ENCODE results near the gene GIGYF1. TPM values are rescaled to one million over a fixed set of nuclear protein-coding genes. Genes with fewer than 3 reads are reported as not detected.

GIGYF1 gene
- total and polyA plus RNA-seq, 2 of the 8 experiments (the other 6 are each of a cell fraction or from before 2014, with no cell fraction given) = 24.1 to 99.3 TPM

DNA sequence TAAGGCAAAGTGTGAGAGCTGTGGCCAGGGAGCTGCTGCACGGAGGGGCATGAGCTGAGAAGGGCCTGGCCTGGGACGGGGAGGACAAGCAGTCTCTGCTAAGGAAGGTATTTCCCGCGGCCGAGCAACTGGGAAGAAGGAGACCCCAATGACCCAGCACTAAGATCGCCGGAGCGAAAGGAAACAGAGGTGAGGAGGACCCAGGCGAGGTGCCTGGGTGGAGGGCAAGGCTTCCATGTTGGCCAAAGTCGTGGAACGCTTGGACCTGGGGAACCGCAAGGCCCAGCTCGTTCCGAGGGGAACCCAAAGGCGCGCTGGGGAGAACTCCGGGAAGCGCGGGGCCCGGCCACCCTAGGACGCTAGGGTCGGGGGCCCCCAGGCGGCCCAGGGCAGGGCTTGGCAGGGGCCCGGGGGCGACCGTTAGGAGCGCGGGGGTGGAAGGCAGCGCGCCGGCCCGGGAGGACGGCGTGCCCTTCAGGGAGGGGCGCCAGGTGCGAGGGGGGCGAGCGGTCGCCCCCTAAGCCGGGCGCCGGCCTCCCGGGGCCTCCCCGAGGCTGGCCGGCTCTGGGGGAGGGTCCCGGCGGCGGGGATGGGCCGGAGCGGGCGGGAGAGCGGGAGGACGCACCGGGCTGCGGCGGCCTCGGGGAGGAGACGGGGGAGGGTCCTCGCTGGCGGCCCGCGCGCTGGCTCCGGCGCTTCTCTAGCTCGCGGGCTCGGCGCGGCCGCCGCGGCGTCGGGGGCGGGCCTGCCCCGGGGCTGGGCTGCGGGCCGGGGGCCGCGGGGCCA lies 545 bp downstream of the GIGYF1 start:
- Histone ChIP-seq H3K79me1 (ENCODE audit: low read depth, low read length) (peaks cover 8% of the 10 kb centered on the region), H3K36me3 (ENCODE audit: control insufficient read depth in 2 of 4, insufficient read depth in 4 of 4, low read length in 3 of 4) (peaks cover 0 to 10% (median 3%) of the 10 kb centered on the region in 4 experiments; a peak in 7 of 8 replicates), H3K27me3 (replicated peaks in 1 of 4; ENCODE audit: control insufficient read depth in 3 of 4, extremely low read depth in 1 of 4, insufficient read depth in 3 of 4, low read length in 3 of 4) (no peaks in the 10 kb centered on the region), H4K20me1 (replicated peaks in 1 of 2; ENCODE audit: control insufficient read depth in 1 of 2, insufficient read depth in 2 of 2, low read length in 2 of 2) (peaks cover 26 to 32% of the 10 kb centered on the region in 2 experiments), H3K23me2 (ENCODE audit: low read depth, low read length) (peaks cover 15% of the 10 kb centered on the region), H4K5ac (ENCODE audit: insufficient read length, low read depth, low read length) (no peak overlapping the region), H3K18ac (ENCODE audit: extremely low read depth, low read length) (peak overlapping the region; percentile 87), H2AK5ac (ENCODE audit: low read depth, low read length) (no peak overlapping the region; the same call in 1 of the 2 replicates), H3K27ac (ENCODE audit: low read depth, low read length) (peak overlapping the region; percentile 85), H3K4me1 (replicated peaks in 1 of 4; ENCODE audit: control insufficient read depth in 3 of 4, insufficient read depth in 4 of 4, low read length in 3 of 4) (peaks cover 6 to 20% (median 12%) of the 10 kb centered on the region in 4 experiments), H3K4me3 (ENCODE audit: extremely low read depth in 1 of 4, insufficient read depth in 2 of 4, low read depth in 3 of 4, low read length in 4 of 4) (peak overlapping the region; percentile 82 to 95 (median 90)), H2BK5ac (ENCODE audit: low read depth, low read length) (peak overlapping the region; percentile 83), H3K56ac (replicated peaks; ENCODE audit: insufficient read length, low read depth, low read length) (peak overlapping the region; percentile 28), H3K14ac (ENCODE audit: insufficient read length) (no peak overlapping the region), H4K8ac (ENCODE audit: extremely low read depth, insufficient read depth, low read length) (peak overlapping the region; percentile 81), H2BK20ac (ENCODE audit: low read length) (no peak overlapping the region), H3K9me3 (ENCODE audit: insufficient read depth in 2 of 2, low read depth in 1 of 2, low read length in 1 of 2) (no peaks in the 10 kb centered on the region), H4K91ac (replicated peaks; ENCODE audit: insufficient read length, low read length) (peak overlapping the region; percentile 76), H2BK15ac (ENCODE audit: low read length) (no peak overlapping the region), H3K23ac (ENCODE audit: insufficient read length) (no peak overlapping the region), H2BK120ac (replicated peaks; ENCODE audit: low read depth, low read length) (no peak overlapping the region), H2AFZ (ENCODE audit: low read length) (no peak overlapping the region), H3K9ac (replicated peaks in 1 of 4; ENCODE audit: extremely low read depth in 1 of 4, low read depth in 3 of 4, low read length in 3 of 4) (peak overlapping the region; percentile 83 to 98 (median 90)), H3K79me2 (ENCODE audit: control insufficient read depth in 1 of 2, insufficient read depth in 2 of 2, low read length in 2 of 2) (peaks cover 19 to 51% of the 10 kb centered on the region in 2 experiments), H2BK12ac (ENCODE audit: low read depth, low read length) (no peak overlapping the region), H3K4ac (replicated peaks; ENCODE audit: insufficient read length, low read depth, low read length) (peak overlapping the region; percentile 49), H3K4me2 (ENCODE audit: insufficient read depth in 1 of 2, low read depth in 2 of 2, low read length in 2 of 2) (peak overlapping the region; percentile 83 to 88)
- TF ChIP-seq TEAD4 (IDR thresholded peaks at IDR 0.05; ENCODE audit: low read depth, low read length) (no peak), TAF1 (IDR thresholded peaks at IDR 0.05; ENCODE audit: low read depth, low read length) (peak; percentile 33; the same call in 1 of the 2 replicates), POLR2A (IDR thresholded peaks at IDR 0.05; ENCODE audit: control extremely low read depth in 1 of 2, low read depth in 2 of 2, low read length in 2 of 2) (peak in 1 of 2 experiments; percentile 54; a peak in 1 of 3 replicates), SRF (IDR thresholded peaks at IDR 0.05; ENCODE audit: low read depth, low read length) (no peak)
- WGBS, 2 experiments (ENCODE audit: extremely low coverage in 1 of 2, insufficient coverage in 1 of 2, insufficient read length in 1 of 2, insufficient replicate concordance in 2 of 2, low coverage in 1 of 2, low lambda C conversion rate in 2 of 2, missing lambda C conversion rate in 1 of 2) = 2% methylated on average over 46 of the region's 81 CpGs; no CpG with 5 or more reads in 1 of the 2 experiments
- ChIA-PET POLR2A (ENCODE audit: partially characterized antibody) (interaction anchor here (0.6 to 14.3 kb wide), 15 partner anchors 12 to 264 kb away, joined by 3 to 257 read pairs (median 4); partner anchors contain the start of genes FBXO24, LRCH4, MEPCE and MOSPD3), CTCF (ENCODE audit: partially characterized antibody) (interaction anchor here (0.6 to 20.7 kb wide), 16 partner anchors 14 to 131 kb away, joined by 3 to 254 read pairs (median 6); partner anchors contain the start of genes MOSPD3, PCOLCE and POP7)
- DNase-seq (ENCODE audit: low read depth in 1 of 2, low spot score in 2 of 2) = no peak
- FAIRE-seq = no peak

Measured in H1 (cell line).